Keratinocyte (primary cell): ENCODE measurements around the gene ANTKMT. TPM values are rescaled to one million over a fixed set of nuclear protein-coding genes. Genes with fewer than 3 reads are reported as not detected.

Experiments used
- DNase-seq: peaks from one replicate; pipeline ENCODE4 v3.0.0-alpha.2; 2011; ENCODE audit warnings: low read depth, missing footprints, low spot score
- FAIRE-seq: peaks from 2 replicates; lab custom pipeline; 2011; peaks lifted over from hg19 to GRCh38; lab: Jason Lieb, UNC
- H2AFZ ChIP-seq: 2 replicates; pipeline ENCODE4 v1.6.0; 2012; ENCODE audit warnings: low read length, control low read depth, inconsistent platforms; ENCODE audit not compliant: control insufficient read depth
- H3K27ac ChIP-seq: 2 replicates; pipeline ENCODE4 v1.5.1; 2011; ENCODE audit warnings: low read length; ENCODE audit not compliant: control insufficient read depth, insufficient read depth
- H3K27me3 ChIP-seq: 3 replicates; pipeline ENCODE4 v1.6.0; 2011; ENCODE audit warnings: low read length; ENCODE audit not compliant: control insufficient read depth, insufficient read depth; ENCODE audit errors: extremely low read depth
- H3K36me3 ChIP-seq, 2 experiments: 2 replicates in 1 of 2; 3 replicates in 1 of 2; pipeline ENCODE4 v1.5.1; 2011; ENCODE audit warnings: low read length in 2 of 2, mild to moderate bottlenecking in 1 of 2; ENCODE audit not compliant: control insufficient read depth in 2 of 2, insufficient read depth in 2 of 2; ENCODE audit errors: extremely low read depth in 1 of 2
- H3K4me1 ChIP-seq: 3 replicates; pipeline ENCODE4 v1.5.1; 2011; ENCODE audit warnings: low read length; ENCODE audit not compliant: control insufficient read depth, insufficient read depth; ENCODE audit errors: extremely low read depth
- H3K4me2 ChIP-seq: 3 replicates; pipeline ENCODE4 v1.6.0; 2011; ENCODE audit warnings: low read depth, low read length; ENCODE audit not compliant: control insufficient read depth, insufficient read depth; ENCODE audit errors: extremely low read depth
- H3K4me3 ChIP-seq, 3 experiments: fragments of 200-600 bp in 1 of 3; sonication (generic) in 1 of 3; 2 replicates in 2 of 3; 3 replicates in 1 of 3; pipeline ENCODE4 v1.5.1; 2011 to 2016; ENCODE audit warnings: low read length in 3 of 3, mild to moderate bottlenecking in 3 of 3, control low read depth in 2 of 3, inconsistent platforms in 1 of 3, low read depth in 1 of 3, mixed read lengths in 1 of 3, mixed run types in 1 of 3, moderate library complexity in 1 of 3; ENCODE audit not compliant: control insufficient read depth in 2 of 3, insufficient read depth in 2 of 3; ENCODE audit errors: extremely low read depth in 1 of 3
- H3K79me2 ChIP-seq: 2 replicates; pipeline ENCODE4 v1.6.0; 2012; ENCODE audit warnings: low read length; ENCODE audit not compliant: control insufficient read depth, insufficient read depth
- H3K9ac ChIP-seq: 3 replicates; pipeline ENCODE4 v1.6.0; 2011; ENCODE audit warnings: low read length; ENCODE audit not compliant: control insufficient read depth, insufficient read depth; ENCODE audit errors: extremely low read depth
- H3K9me1 ChIP-seq: 3 replicates; pipeline ENCODE4 v1.6.0; 2011; ENCODE audit warnings: low read length; ENCODE audit not compliant: control insufficient read depth, insufficient read depth; ENCODE audit errors: extremely low read depth
- H3K9me3 ChIP-seq: 2 replicates; pipeline ENCODE4 v1.5.1; 2012; ENCODE audit warnings: low read depth, low read length; ENCODE audit not compliant: control insufficient read depth
- H4K20me1 ChIP-seq: 3 replicates; pipeline ENCODE4 v1.6.0; 2011; ENCODE audit warnings: low read length; ENCODE audit not compliant: control insufficient read depth, insufficient read depth; ENCODE audit errors: extremely low read depth
- EZH2 ChIP-seq: IDR thresholded peaks from one replicate; pipeline ENCODE4 v1.6.1; 2012; ENCODE audit warnings: inconsistent platforms, mild to moderate bottlenecking, low read length, moderate library complexity
- dilution Hi-C: fragments of 300-500 bp; cut with MboI; formaldehyde crosslinking; loops from one replicate; pipeline ENCODE4 v1.7.0; 2020; ENCODE audit warnings: low sequenced_read_pairs; ENCODE audit not compliant: extremely low pct_ligation_motif_present
- polyA plus RNA-seq, 5 experiments: library from polyadenylated mRNA; depleted of rRNA in 3 of 5; stranded (reverse) in 3 of 5; stranded (forward) in 1 of 5; unstranded in 1 of 5; fragments of >200 nt; gene quantifications; 1 replicate in 1 of 5; 2 replicates in 3 of 5; 3 replicates in 1 of 5; pipeline versions ENCODE4 v1.2.1 to v1.2.3, GENCODE V29; 2011 to 2012; ENCODE audit warnings: missing spikeins in 2 of 5, low read depth in 1 of 5, low replicate concordance in 1 of 5
- TF ChIP-seq, protein P1 (sequence below), 3 experiments: IDR thresholded peaks in 1 of 3; conservative IDR thresholded peaks in 1 of 3; optimal IDR thresholded peaks in 1 of 3; 2 replicates in 2 of 3; 3 replicates in 1 of 3; pipeline versions ENCODE3 to v1.5.1; 2011; ENCODE audit warnings: low read length in 3 of 3, mild to moderate bottlenecking in 3 of 3, moderate library complexity in 2 of 3, control low read depth in 1 of 3, inconsistent platforms in 1 of 3; ENCODE audit not compliant: insufficient read depth in 2 of 3; ENCODE audit errors: extremely low read depth in 1 of 3

ANTKMT gene
- polyA plus RNA-seq, 1 donor (not counting 4 experiments of a cell fraction or from before 2014, with no cell fraction given): 5.6 TPM

DNA sequence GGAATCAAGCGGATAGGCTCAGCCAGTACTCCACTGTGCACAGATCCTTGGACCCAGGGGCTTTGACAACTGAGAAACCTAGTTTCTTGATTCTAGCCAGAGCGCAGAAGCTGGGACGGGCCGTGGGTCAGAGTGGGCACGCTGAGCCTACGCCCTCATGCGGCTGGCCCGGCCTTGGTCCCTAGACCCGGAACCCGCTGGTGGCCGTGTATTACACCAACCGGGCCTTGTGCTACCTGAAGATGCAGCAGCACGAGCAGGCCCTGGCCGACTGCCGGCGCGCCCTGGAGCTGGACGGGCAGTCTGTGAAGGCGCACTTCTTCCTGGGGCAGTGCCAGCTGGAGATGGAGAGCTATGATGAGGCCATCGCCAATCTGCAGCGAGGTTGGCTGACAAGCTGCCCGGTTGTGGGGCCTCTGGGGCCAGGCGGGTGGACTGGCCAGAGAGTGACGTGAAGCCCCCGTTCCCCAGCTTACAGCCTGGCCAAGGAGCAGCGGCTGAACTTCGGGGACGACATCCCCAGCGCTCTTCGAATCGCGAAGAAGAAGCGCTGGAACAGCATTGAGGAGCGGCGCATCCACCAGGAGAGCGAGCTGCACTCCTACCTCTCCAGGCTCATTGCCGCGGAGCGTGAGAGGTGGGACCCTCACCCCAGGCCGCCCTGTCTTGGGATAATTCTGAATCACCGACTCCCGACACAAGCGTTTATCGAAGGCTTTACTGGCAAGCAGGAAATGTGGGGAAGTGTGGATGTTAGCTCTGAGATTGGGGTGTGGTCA is 39.8 kb upstream of the ANTKMT start:
- Histone ChIP-seq H3K4me2 (peak overlapping the region; percentile 86), H3K9ac (peak overlapping the region; percentile 82), H3K27ac (peak overlapping the region; percentile 64), H4K20me1 (peaks cover 16% of the 10 kb centered on the region), H2AFZ (no peak overlapping the region), H3K79me2 (peaks cover 37% of the 10 kb centered on the region), H3K27me3 (no peaks in the 10 kb centered on the region), H3K4me1 (peaks cover 45% of the 10 kb centered on the region), H3K9me1 (no peaks in the 10 kb centered on the region), H3K4me3 (peak overlapping the region; percentile 56 to 89 (median 88)), H3K9me3 (no peaks in the 10 kb centered on the region), H3K36me3 (peaks cover 10 to 29% of the 10 kb centered on the region in 2 experiments)
- no peak for FAIRE-seq
- TF ChIP-seq, protein P1, sequence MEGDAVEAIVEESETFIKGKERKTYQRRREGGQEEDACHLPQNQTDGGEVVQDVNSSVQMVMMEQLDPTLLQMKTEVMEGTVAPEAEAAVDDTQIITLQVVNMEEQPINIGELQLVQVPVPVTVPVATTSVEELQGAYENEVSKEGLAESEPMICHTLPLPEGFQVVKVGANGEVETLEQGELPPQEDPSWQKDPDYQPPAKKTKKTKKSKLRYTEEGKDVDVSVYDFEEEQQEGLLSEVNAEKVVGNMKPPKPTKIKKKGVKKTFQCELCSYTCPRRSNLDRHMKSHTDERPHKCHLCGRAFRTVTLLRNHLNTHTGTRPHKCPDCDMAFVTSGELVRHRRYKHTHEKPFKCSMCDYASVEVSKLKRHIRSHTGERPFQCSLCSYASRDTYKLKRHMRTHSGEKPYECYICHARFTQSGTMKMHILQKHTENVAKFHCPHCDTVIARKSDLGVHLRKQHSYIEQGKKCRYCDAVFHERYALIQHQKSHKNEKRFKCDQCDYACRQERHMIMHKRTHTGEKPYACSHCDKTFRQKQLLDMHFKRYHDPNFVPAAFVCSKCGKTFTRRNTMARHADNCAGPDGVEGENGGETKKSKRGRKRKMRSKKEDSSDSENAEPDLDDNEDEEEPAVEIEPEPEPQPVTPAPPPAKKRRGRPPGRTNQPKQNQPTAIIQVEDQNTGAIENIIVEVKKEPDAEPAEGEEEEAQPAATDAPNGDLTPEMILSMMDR (optimal IDR thresholded peaks at IDR 0.05 in 1 of 3, IDR thresholded peaks at IDR 0.05 in 1 of 3, conservative IDR thresholded peaks at IDR 0.05 in 1 of 3; ENCODE audit: extremely low read depth in 1 of 3, insufficient read depth in 2 of 3, low read length in 3 of 3): peak in 1 of 3 experiments; percentile 39
- no peak for TF ChIP-seq EZH2
- dilution Hi-C loops: no loop called here
- no peak for DNase-seq

DNA sequence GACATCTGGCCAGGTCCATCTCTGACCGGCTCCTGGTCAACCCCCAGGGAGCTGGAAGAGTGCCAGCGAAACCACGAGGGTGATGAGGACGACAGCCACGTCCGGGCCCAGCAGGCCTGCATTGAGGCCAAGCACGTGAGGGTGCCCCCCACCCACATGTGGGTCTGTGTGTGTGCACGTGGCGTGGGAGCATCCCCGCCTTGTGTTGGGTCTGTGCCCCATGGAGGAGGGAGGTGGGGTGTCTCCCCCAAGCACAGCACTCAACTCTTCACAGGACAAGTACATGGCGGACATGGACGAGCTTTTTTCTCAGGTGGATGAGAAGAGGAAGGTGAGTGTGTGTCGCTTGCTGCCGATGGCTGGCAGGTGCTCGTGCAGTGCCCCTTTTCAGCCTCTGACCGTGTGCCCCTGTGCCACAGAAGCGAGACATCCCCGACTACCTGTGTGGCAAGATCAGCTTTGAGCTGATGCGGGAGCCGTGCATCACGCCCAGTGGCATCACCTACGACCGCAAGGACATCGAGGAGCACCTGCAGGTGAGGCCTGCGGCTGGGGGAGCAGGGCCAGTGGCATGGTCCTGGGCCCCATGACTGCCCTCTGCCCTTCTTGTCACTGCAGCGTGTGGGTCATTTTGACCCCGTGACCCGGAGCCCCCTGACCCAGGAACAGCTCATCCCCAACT is 39.1 kb upstream of the ANTKMT start:
- dilution Hi-C loops: no loop called here
- TF ChIP-seq EZH2: no peak
- TF ChIP-seq, protein P1 (optimal IDR thresholded peaks at IDR 0.05 in 1 of 3, IDR thresholded peaks at IDR 0.05 in 1 of 3, conservative IDR thresholded peaks at IDR 0.05 in 1 of 3; ENCODE audit: extremely low read depth in 1 of 3, insufficient read depth in 2 of 3, low read length in 3 of 3): no peak
- Histone ChIP-seq H3K79me2 (peaks cover 37% of the 10 kb centered on the region), H3K9ac (peak overlapping the region; percentile 82), H3K4me2 (peak overlapping the region; percentile 86), H3K4me1 (peaks cover 37% of the 10 kb centered on the region), H2AFZ (no peak overlapping the region), H4K20me1 (peaks cover 16% of the 10 kb centered on the region), H3K4me3 (peak overlapping the region; percentile 56 to 89 (median 88)), H3K9me3 (no peaks in the 10 kb centered on the region), H3K27ac (no peak overlapping the region), H3K9me1 (no peaks in the 10 kb centered on the region), H3K27me3 (no peaks in the 10 kb centered on the region), H3K36me3 (peaks cover 10 to 37% of the 10 kb centered on the region in 2 experiments)
- DNase-seq (no peak), FAIRE-seq (no peak)
